MM.1S (cell line): ENCODE results near the gene PFDN4.

Experiments
- DNase-seq: peaks from one replicate; pipeline ENCODE4 v3.0.0-alpha.2; 2015
- H2AFZ ChIP-seq: fragments of 300-600 bp; sonication (generic); 2 replicates; pipeline ENCODE4 v1.6.0; 2016; ENCODE audit warnings: antibody characterized with exemption, low read length
- H3F3A ChIP-seq: fragments of 300-600 bp; sonication (generic); 2 replicates; pipeline ENCODE4 v1.6.1; 2016; ENCODE audit warnings: mild to moderate bottlenecking, antibody characterized with exemption, low read length, moderate library complexity, mixed read lengths; ENCODE audit not compliant: insufficient read depth
- H3K27ac ChIP-seq: fragments of 300-600 bp; sonication (generic); 2 replicates; pipeline ENCODE4 v1.5.1; 2016; ENCODE audit warnings: mild to moderate bottlenecking, low read length
- H3K27me3 ChIP-seq: fragments of 300-600 bp; sonication (generic); replicated peaks from 2 replicates; pipeline ENCODE4 v1.6.0; 2016; ENCODE audit warnings: low read length; ENCODE audit not compliant: insufficient read depth
- H3K36me3 ChIP-seq: fragments of 300-600 bp; sonication (generic); replicated peaks from 2 replicates; pipeline ENCODE4 v1.6.1; 2016; ENCODE audit warnings: mild to moderate bottlenecking, low read length, mixed read lengths; ENCODE audit not compliant: insufficient read depth
- H3K4me1 ChIP-seq: fragments of 300-600 bp; sonication (generic); 2 replicates; pipeline ENCODE4 v1.6.1; 2016; ENCODE audit warnings: low read length, mixed read lengths
- H3K4me2 ChIP-seq: fragments of 300-600 bp; sonication (generic); 2 replicates; pipeline ENCODE4 v1.6.0; 2016; ENCODE audit warnings: low read depth, low read length
- H3K4me3 ChIP-seq: fragments of 300-600 bp; sonication (generic); 2 replicates; pipeline ENCODE4 v1.5.1; 2016; ENCODE audit warnings: low read length, mixed read lengths
- H3K79me2 ChIP-seq: fragments of 300-600 bp; sonication (generic); 2 replicates; pipeline ENCODE4 v1.6.1; 2016; ENCODE audit warnings: mixed run types, low read length, mixed read lengths
- H3K9ac ChIP-seq: fragments of 300-600 bp; sonication (generic); 2 replicates; pipeline ENCODE4 v1.6.1; 2016; ENCODE audit warnings: low read length, mixed read lengths
- H3K9me2 ChIP-seq: fragments of 300-600 bp; sonication (generic); replicated peaks from 2 replicates; pipeline ENCODE4 v1.6.1; 2016; ENCODE audit warnings: mild to moderate bottlenecking, low read length, mixed read lengths; ENCODE audit not compliant: insufficient read depth
- H3K9me3 ChIP-seq: fragments of 300-600 bp; sonication (generic); replicated peaks from 2 replicates; pipeline ENCODE4 v1.6.1; 2016; ENCODE audit warnings: mild to moderate bottlenecking, low read length, mixed read lengths; ENCODE audit not compliant: insufficient read depth
- H4K20me1 ChIP-seq: fragments of 300-600 bp; sonication (generic); 2 replicates; pipeline ENCODE4 v1.6.1; 2016; ENCODE audit warnings: mild to moderate bottlenecking, low read length, moderate library complexity, mixed read lengths; ENCODE audit not compliant: insufficient read depth
- CTCF ChIP-seq: fragments of 300-600 bp; sonication (generic); IDR thresholded peaks from 2 replicates; pipeline ENCODE4 v1.5.1; 2016; ENCODE audit warnings: antibody characterized with exemption, low read length, mixed read lengths
- EZH2 ChIP-seq: fragments of 300-600 bp; sonication (generic); optimal IDR thresholded peaks from 2 replicates; pipeline ENCODE3; 2017; ENCODE audit warnings: low read depth, mild to moderate bottlenecking, antibody characterized with exemption, low read length, mixed read lengths
- EZH2phosphoT487 ChIP-seq: fragments of 300-600 bp; sonication (generic); IDR thresholded peaks from 2 replicates; pipeline ENCODE4 v1.6.1; 2018; ENCODE audit warnings: antibody characterized with exemption, low read length

PFDN4 gene

GRCh38 chr20:54162378-54163009 is 45.4 kb upstream of the PFDN4 start:
- Histone ChIP-seq H3K27ac (no peak overlapping the region), H3K4me1 (no peaks in the 10 kb centered on the region), H3K9ac (no peak overlapping the region), H3F3A (no peaks in the 10 kb centered on the region), H3K4me3 (no peak overlapping the region), H4K20me1 (no peaks in the 10 kb centered on the region), H3K9me3 (no peaks in the 10 kb centered on the region), H3K9me2 (no peaks in the 10 kb centered on the region), H3K27me3 (no peaks in the 10 kb centered on the region), H3K36me3 (no peaks in the 10 kb centered on the region), H3K4me2 (no peak overlapping the region), H2AFZ (no peak overlapping the region), H3K79me2 (no peaks in the 10 kb centered on the region)
- DNase-seq: no peak
- no peak for TF ChIP-seq EZH2phosphoT487
- no peak for TF ChIP-seq EZH2
- no peak for TF ChIP-seq CTCF

- no peak for DNase-seq
Measured at GRCh38 chr20:54163402-54163801, 44.5 kb upstream of the PFDN4 start.

GRCh38 chr20:54165014-54165413 is 42.9 kb upstream of the PFDN4 start:
- no peaks in the 10 kb centered on the region for H4K20me1 ChIP-seq
- TF ChIP-seq EZH2: no peak
- no peak for TF ChIP-seq EZH2phosphoT487
- TF ChIP-seq CTCF: no peak
- H3K79me2 ChIP-seq: no peaks in the 10 kb centered on the region
- H3K9ac ChIP-seq: no peak overlapping the region
- H3K36me3 ChIP-seq: no peaks in the 10 kb centered on the region
- H3K9me2 ChIP-seq: no peaks in the 10 kb centered on the region
- no peak overlapping the region for H3K27ac ChIP-seq
- no peak overlapping the region for H3K4me3 ChIP-seq
- no peaks in the 10 kb centered on the region for H3K4me1 ChIP-seq
- no peak overlapping the region for H2AFZ ChIP-seq
- no peak for DNase-seq
- no peak overlapping the region for H3K4me2 ChIP-seq
- no peaks in the 10 kb centered on the region for H3K9me3 ChIP-seq
- H3F3A ChIP-seq: no peaks in the 10 kb centered on the region
- H3K27me3 ChIP-seq: no peaks in the 10 kb centered on the region

More at GRCh38 chr20:54163402-54163801, 44.5 kb upstream of the PFDN4 start:
- Histone ChIP-seq H3K27me3 (no peaks in the 10 kb centered on the region), H3K4me2 (no peak overlapping the region), H3K4me1 (no peaks in the 10 kb centered on the region), H3K36me3 (no peaks in the 10 kb centered on the region), H4K20me1 (no peaks in the 10 kb centered on the region), H3K4me3 (no peak overlapping the region), H2AFZ (no peak overlapping the region), H3K9ac (no peak overlapping the region), H3F3A (no peaks in the 10 kb centered on the region), H3K9me3 (no peaks in the 10 kb centered on the region), H3K27ac (no peak overlapping the region), H3K79me2 (no peaks in the 10 kb centered on the region), H3K9me2 (no peaks in the 10 kb centered on the region)
- TF ChIP-seq EZH2phosphoT487 (no peak), EZH2 (no peak), CTCF (no peak)
